H1 (cell line): ENCODE results near the gene SLC12A6. TPM values are rescaled to one million over a fixed set of nuclear protein-coding genes. Genes with fewer than 3 reads are reported as not detected.

Experiments used
- CTCF ChIA-PET: fragments of 300-600 bp; sonication (Branson Sonifier 250); formaldehyde crosslinking; loops from one replicate; lab custom pipeline; 2021; ENCODE audit not compliant: partially characterized antibody; lab: Charles Lee
- POLR2A ChIA-PET: fragments of 300-600 bp; sonication (Branson Sonifier 250); formaldehyde crosslinking; loops from one replicate; lab custom pipeline; 2021; ENCODE audit warnings: inconsistent platforms; ENCODE audit not compliant: partially characterized antibody; lab: Charles Lee
- DNase-seq, 2 experiments: peaks; one replicate each; pipeline versions ENCODE4 v3.0.0 to v3.0.0-alpha.2; 2010 to 2022; ENCODE audit warnings: low spot score in 2 of 2, low read depth in 1 of 2, mixed read lengths in 1 of 2
- FAIRE-seq: peaks from 2 replicates; lab custom pipeline; 2011; peaks lifted over from hg19 to GRCh38; lab: Jason Lieb, UNC
- H2AFZ ChIP-seq: 2 replicates; pipeline ENCODE4 v1.8.1; 2012; ENCODE audit warnings: low read length, inconsistent platforms
- H2AK5ac ChIP-seq: 2 replicates; pipeline ENCODE4 v1.6.1; 2013; ENCODE audit warnings: low read depth, low read length
- H2BK120ac ChIP-seq: replicated peaks from 2 replicates; pipeline ENCODE3; 2013; ENCODE audit warnings: low read depth, low read length, inconsistent platforms
- H2BK12ac ChIP-seq: 2 replicates; pipeline ENCODE4 v1.6.1; 2013; ENCODE audit warnings: low read depth, low read length
- H2BK15ac ChIP-seq: 2 replicates; pipeline ENCODE4 v1.6.1; 2013; ENCODE audit warnings: low read length
- H2BK20ac ChIP-seq: 2 replicates; pipeline ENCODE4 v1.6.1; 2013; ENCODE audit warnings: low read length
- H2BK5ac ChIP-seq: 2 replicates; pipeline ENCODE4 v1.6.1; 2013; ENCODE audit warnings: low read depth, low read length
- H3K14ac ChIP-seq: 2 replicates; pipeline ENCODE4 v1.6.1; 2013; ENCODE audit warnings: inconsistent platforms; ENCODE audit not compliant: insufficient read length
- H3K18ac ChIP-seq: 2 replicates; pipeline ENCODE4 v1.6.1; 2013; ENCODE audit warnings: low read length; ENCODE audit errors: extremely low read depth
- H3K23ac ChIP-seq: 2 replicates; pipeline ENCODE4 v1.6.1; 2013; ENCODE audit warnings: inconsistent platforms; ENCODE audit not compliant: insufficient read length
- H3K23me2 ChIP-seq: 2 replicates; pipeline ENCODE4 v1.6.1; 2013; ENCODE audit warnings: low read depth, low read length
- H3K27ac ChIP-seq: 2 replicates; pipeline ENCODE4 v1.6.1; 2011; ENCODE audit warnings: low read depth, low read length, inconsistent platforms
- H3K27me3 ChIP-seq, 4 experiments: replicated peaks in 1 of 4; 1 replicate in 1 of 4; 2 replicates in 3 of 4; pipeline versions ENCODE4 v1.6.1 to v1.8.1; 2011 to 2013; ENCODE audit warnings: low read length in 3 of 4, mild to moderate bottlenecking in 3 of 4, inconsistent platforms in 2 of 4, mixed read lengths in 2 of 4, moderate library complexity in 1 of 4; ENCODE audit not compliant: control insufficient read depth in 3 of 4, insufficient read depth in 3 of 4; ENCODE audit errors: extremely low read depth in 1 of 4
- H3K36me3 ChIP-seq, 4 experiments: 2 replicates each; pipeline versions ENCODE4 v1.6.1 to v1.8.1; 2011 to 2013; ENCODE audit warnings: mild to moderate bottlenecking in 4 of 4, low read length in 3 of 4, moderate library complexity in 2 of 4, control low read depth in 1 of 4, inconsistent platforms in 1 of 4; ENCODE audit not compliant: insufficient read depth in 4 of 4, control insufficient read depth in 2 of 4
- H3K4ac ChIP-seq: replicated peaks from 2 replicates; pipeline ENCODE3; 2013; ENCODE audit warnings: low read length, low read depth, mixed read lengths, inconsistent platforms; ENCODE audit not compliant: insufficient read length
- H3K4me1 ChIP-seq, 4 experiments: replicated peaks in 1 of 4; 1 replicate in 1 of 4; 2 replicates in 3 of 4; pipeline versions ENCODE4 v1.6.1 to v1.8.1; 2011 to 2013; ENCODE audit warnings: low read length in 3 of 4, inconsistent platforms in 2 of 4, mixed read lengths in 1 of 4; ENCODE audit not compliant: insufficient read depth in 4 of 4, control insufficient read depth in 3 of 4
- H3K4me2 ChIP-seq, 2 experiments: 2 replicates each; pipeline versions ENCODE4 v1.6.1 to v1.8.1; 2011 to 2013; ENCODE audit warnings: low read depth in 2 of 2, low read length in 2 of 2, control low read depth in 1 of 2, inconsistent platforms in 1 of 2, mild to moderate bottlenecking in 1 of 2; ENCODE audit not compliant: insufficient read depth in 1 of 2
- H3K4me3 ChIP-seq, 4 experiments: fragments of 200-600, 300-600 bp in 1 of 4; sonication (generic), shearing (Covaris generic), sonication (Bioruptor Twin) in 1 of 4; 2 replicates each; pipeline versions ENCODE4 v1.5.1 to v1.8.1; 2011 to 2016; ENCODE audit warnings: low read length in 4 of 4, low read depth in 3 of 4, control low read depth in 2 of 4, inconsistent platforms in 2 of 4, mild to moderate bottlenecking in 2 of 4, mixed read lengths in 1 of 4, moderate library complexity in 1 of 4; ENCODE audit not compliant: insufficient read depth in 2 of 4; ENCODE audit errors: extremely low read depth in 1 of 4
- H3K56ac ChIP-seq: replicated peaks from 2 replicates; pipeline ENCODE3; 2013; ENCODE audit warnings: low read depth, mild to moderate bottlenecking, mixed read lengths, low read length, inconsistent platforms; ENCODE audit not compliant: insufficient read length
- H3K79me1 ChIP-seq: 2 replicates; pipeline ENCODE4 v1.6.1; 2013; ENCODE audit warnings: low read depth, low read length, control low read depth
- H3K79me2 ChIP-seq, 2 experiments: 2 replicates each; pipeline versions ENCODE4 v1.6.1 to v1.8.1; 2012 to 2013; ENCODE audit warnings: low read length in 2 of 2, mild to moderate bottlenecking in 2 of 2, inconsistent platforms in 1 of 2; ENCODE audit not compliant: insufficient read depth in 2 of 2, control insufficient read depth in 1 of 2
- H3K9ac ChIP-seq, 4 experiments: replicated peaks in 1 of 4; 1 replicate in 1 of 4; 2 replicates in 3 of 4; pipeline versions ENCODE4 v1.6.1 to v1.8.1; 2011 to 2013; ENCODE audit warnings: low read depth in 3 of 4, low read length in 3 of 4, control low read depth in 2 of 4, mild to moderate bottlenecking in 2 of 4, moderate library complexity in 2 of 4, inconsistent platforms in 1 of 4; ENCODE audit errors: extremely low read depth in 1 of 4
- H3K9me3 ChIP-seq, 2 experiments: 2 replicates each; pipeline versions ENCODE4 v1.6.1 to v1.8.1; 2012 to 2013; ENCODE audit warnings: mild to moderate bottlenecking in 2 of 2, moderate library complexity in 2 of 2, control low read depth in 1 of 2, inconsistent platforms in 1 of 2, low read depth in 1 of 2, low read length in 1 of 2, mixed read lengths in 1 of 2; ENCODE audit not compliant: insufficient read depth in 2 of 2
- H4K20me1 ChIP-seq, 2 experiments: replicated peaks in 1 of 2; 2 replicates each; pipeline versions ENCODE3 to v1.8.1; 2011 to 2013; ENCODE audit warnings: inconsistent platforms in 2 of 2, low read length in 2 of 2, mild to moderate bottlenecking in 1 of 2; ENCODE audit not compliant: insufficient read depth in 2 of 2, control insufficient read depth in 1 of 2
- H4K5ac ChIP-seq: 2 replicates; pipeline ENCODE4 v1.6.1; 2013; ENCODE audit warnings: low read length, low read depth, mixed read lengths, inconsistent platforms; ENCODE audit not compliant: insufficient read length
- H4K8ac ChIP-seq: 2 replicates; pipeline ENCODE4 v1.8.0; 2013; ENCODE audit warnings: mild to moderate bottlenecking, moderate library complexity, low read length, inconsistent platforms; ENCODE audit not compliant: insufficient read depth; ENCODE audit errors: extremely low read depth
- H4K91ac ChIP-seq: replicated peaks from 2 replicates; pipeline ENCODE3; 2013; ENCODE audit warnings: low read length, mixed read lengths, inconsistent platforms; ENCODE audit not compliant: insufficient read length
- CEBPB ChIP-seq: IDR thresholded peaks from 2 replicates; pipeline ENCODE4 v1.6.1; 2012; ENCODE audit warnings: low read depth, low read length
- CHD1 ChIP-seq: IDR thresholded peaks from 2 replicates; pipeline ENCODE4 v1.6.1; 2012; ENCODE audit warnings: low read depth, low read length, improper control_type of control experiment
- KDM5A ChIP-seq: fragments of 200-600 bp; IDR thresholded peaks from 2 replicates; pipeline ENCODE4 v1.7.1; 2012; ENCODE audit warnings: mild to moderate bottlenecking, low read length, inconsistent platforms, mixed read lengths
- POLR2AphosphoS5 ChIP-seq: IDR thresholded peaks from 2 replicates; pipeline ENCODE4 v1.6.1; 2011; ENCODE audit warnings: low read depth, low read length
- RBBP5 ChIP-seq: IDR thresholded peaks from 2 replicates; pipeline ENCODE4 v1.7.1; 2012; ENCODE audit warnings: low read depth, mild to moderate bottlenecking, inconsistent platforms, low read length, moderate library complexity, borderline replicate concordance
- SIRT6 ChIP-seq: IDR thresholded peaks from one replicate; pipeline ENCODE4 v1.7.1; 2012; ENCODE audit warnings: low read length, inconsistent platforms
- SUZ12 ChIP-seq: fragments of 200-600 bp; sonication (generic); IDR thresholded peaks from 2 replicates; pipeline ENCODE4 v1.6.1; 2012; ENCODE audit warnings: mild to moderate bottlenecking, inconsistent platforms, low read length, moderate library complexity, mixed read lengths
- WGBS, 2 experiments: shearing (Covaris generic) in 1 of 2; methylation state at CpG; one replicate each; pipeline versions ENCODE4 v1.1.6 to v1.1.7; 2013 to 2015; ENCODE audit warnings: low lambda C conversion rate in 2 of 2, mixed read lengths in 2 of 2, inconsistent platforms in 1 of 2, low coverage in 1 of 2, missing lambda C conversion rate in 1 of 2; ENCODE audit not compliant: insufficient replicate concordance in 2 of 2, insufficient coverage in 1 of 2, insufficient read length in 1 of 2; ENCODE audit errors: extremely low coverage in 1 of 2, missing lambda C conversion rate in 1 of 2; 5-methylcytosine and 5-hydroxymethylcytosine counted together
- polyA plus RNA-seq, 7 experiments: library from polyadenylated mRNA; depleted of rRNA in 3 of 7; stranded (reverse) in 5 of 7; unstranded in 2 of 7; fragments of >200 nt in 5 of 7; fragments of 200-250 nt in 2 of 7; gene quantifications; 1 replicate in 5 of 7; 2 replicates in 1 of 7; 4 replicates in 1 of 7; pipeline versions ENCODE4 v1.2.1 to v1.2.3, GENCODE V29; 2011 to 2013; ENCODE audit warnings: missing spikeins in 2 of 7, mixed read lengths in 2 of 7
- total RNA-seq: library from RNA; stranded (reverse); fragmentation: NEBNext Ultra II Directional; extraction: Animal tissue kit (Norgen Biotek cat#: 25700); gene quantifications from 2 replicates; pipeline ENCODE4 v1.2.1, GENCODE V29; 2021
- TF ChIP-seq, protein P1 (sequence below): IDR thresholded peaks from 2 replicates; pipeline ENCODE4 v1.6.1; 2012; ENCODE audit warnings: low read length, inconsistent platforms
- TF ChIP-seq, protein P2 (sequence below): IDR thresholded peaks from 2 replicates; pipeline ENCODE4 v1.6.1; 2012; ENCODE audit warnings: inconsistent platforms

SLC12A6 gene
- total and polyA plus RNA-seq, 2 of the 8 experiments (the other 6 are each of a cell fraction or from before 2014, with no cell fraction given), result 9.2 to 11.1 TPM

DNA sequence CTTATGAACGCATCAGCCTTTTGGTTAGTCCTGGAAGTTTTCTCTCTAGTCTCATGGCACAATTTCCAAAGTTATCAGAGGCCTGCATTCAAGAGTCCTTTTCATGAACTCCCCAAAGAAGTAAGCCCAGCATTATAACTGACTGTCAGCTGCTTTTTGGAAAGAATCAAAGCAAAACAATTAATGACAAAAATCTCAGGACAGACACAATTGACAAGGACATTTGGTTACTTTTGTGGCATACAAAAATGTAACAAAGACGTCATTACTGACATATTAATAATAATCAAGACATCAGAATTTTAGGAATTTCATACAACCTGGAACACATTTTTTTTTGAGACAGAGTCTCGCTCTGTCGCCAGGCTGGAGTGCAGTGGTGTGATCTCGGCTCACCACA lies 148.9 kb downstream of the SLC12A6 start:
- H3K9ac ChIP-seq, result no peak overlapping the region
- no peak overlapping the region for H2BK15ac ChIP-seq
- FAIRE-seq (no peak), DNase-seq (no peak)
- ChIA-PET POLR2A (interaction anchor here (1.2 kb wide), 1 partner anchor 19 kb away, joined by 3 read pairs; no protein-coding TSS in a partner anchor), CTCF (interaction anchor here (0.9 to 2.7 kb wide), 2 partner anchors 11 to 21 kb away, joined by 4 to 5 read pairs; partner anchors contain the start of gene KATNBL1)
- H3K79me1 ChIP-seq, result peaks cover 10% of the 10 kb centered on the region
- no peak overlapping the region for H2AFZ ChIP-seq
- no peak overlapping the region for H2BK120ac ChIP-seq
- H2BK12ac ChIP-seq, result no peak overlapping the region
- no peak overlapping the region for H2AK5ac ChIP-seq
- H3K4me1 ChIP-seq, result no peaks in the 10 kb centered on the region
- 0 out of 8 replicates have a peak, but pooled peaks cover 0 to 6% (median 0%) of the 10 kb centered on the region in 4 experiments for H3K36me3 ChIP-seq
- H4K91ac ChIP-seq, result no peak overlapping the region
- no peak overlapping the region for H4K5ac ChIP-seq
- no peak overlapping the region for H3K23ac ChIP-seq
- H4K8ac ChIP-seq, result no peak overlapping the region
- H3K56ac ChIP-seq, result no peak overlapping the region
- H3K4ac ChIP-seq, result no peak overlapping the region
- no peak overlapping the region for H3K27ac ChIP-seq
- no peaks in the 10 kb centered on the region for H4K20me1 ChIP-seq
- H3K79me2 ChIP-seq, result peaks cover 10 to 83% of the 10 kb centered on the region in 2 experiments; a peak in 3 of 4 replicates
- H3K4me2 ChIP-seq, result no peak overlapping the region
- H3K27me3 ChIP-seq, result no peaks in the 10 kb centered on the region
- H2BK20ac ChIP-seq, result no peak overlapping the region
- H3K23me2 ChIP-seq, result no peaks in the 10 kb centered on the region
- no peak overlapping the region for H3K18ac ChIP-seq
- TF ChIP-seq SUZ12, result no peak
- no peak for TF ChIP-seq KDM5A
- TF ChIP-seq CHD1, result no peak
- TF ChIP-seq RBBP5, result no peak
- TF ChIP-seq POLR2AphosphoS5, result no peak
- TF ChIP-seq, protein P1, sequence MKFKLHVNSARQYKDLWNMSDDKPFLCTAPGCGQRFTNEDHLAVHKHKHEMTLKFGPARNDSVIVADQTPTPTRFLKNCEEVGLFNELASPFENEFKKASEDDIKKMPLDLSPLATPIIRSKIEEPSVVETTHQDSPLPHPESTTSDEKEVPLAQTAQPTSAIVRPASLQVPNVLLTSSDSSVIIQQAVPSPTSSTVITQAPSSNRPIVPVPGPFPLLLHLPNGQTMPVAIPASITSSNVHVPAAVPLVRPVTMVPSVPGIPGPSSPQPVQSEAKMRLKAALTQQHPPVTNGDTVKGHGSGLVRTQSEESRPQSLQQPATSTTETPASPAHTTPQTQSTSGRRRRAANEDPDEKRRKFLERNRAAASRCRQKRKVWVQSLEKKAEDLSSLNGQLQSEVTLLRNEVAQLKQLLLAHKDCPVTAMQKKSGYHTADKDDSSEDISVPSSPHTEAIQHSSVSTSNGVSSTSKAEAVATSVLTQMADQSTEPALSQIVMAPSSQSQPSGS, result no peak
- TF ChIP-seq, protein P2, sequence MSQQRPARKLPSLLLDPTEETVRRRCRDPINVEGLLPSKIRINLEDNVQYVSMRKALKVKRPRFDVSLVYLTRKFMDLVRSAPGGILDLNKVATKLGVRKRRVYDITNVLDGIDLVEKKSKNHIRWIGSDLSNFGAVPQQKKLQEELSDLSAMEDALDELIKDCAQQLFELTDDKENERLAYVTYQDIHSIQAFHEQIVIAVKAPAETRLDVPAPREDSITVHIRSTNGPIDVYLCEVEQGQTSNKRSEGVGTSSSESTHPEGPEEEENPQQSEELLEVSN, result no peak
- TF ChIP-seq SIRT6, result no peak
- TF ChIP-seq CEBPB, result no peak
- no peak overlapping the region for H3K14ac ChIP-seq
- no peaks in the 10 kb centered on the region for H3K9me3 ChIP-seq
- WGBS, 2 experiments, result 90% methylated on average over 5 of the region's 5 CpGs; no CpG with 5 or more reads in 1 of the 2 experiments
- H2BK5ac ChIP-seq, result no peak overlapping the region
- no peak overlapping the region for H3K4me3 ChIP-seq
